ENCODE measurements around the gene NETO1. TPM values are rescaled to one million over a fixed set of nuclear protein-coding genes. Genes with fewer than 3 reads are reported as not detected.

NETO1 gene
- total RNA-seq, 1 experiment from 2014 or later = 12.9 TPM

- ATAC-seq = no peak
Measured at GRCh38 chr18:72828601-72829000, 39.2 kb downstream of the NETO1 start.

DNA sequence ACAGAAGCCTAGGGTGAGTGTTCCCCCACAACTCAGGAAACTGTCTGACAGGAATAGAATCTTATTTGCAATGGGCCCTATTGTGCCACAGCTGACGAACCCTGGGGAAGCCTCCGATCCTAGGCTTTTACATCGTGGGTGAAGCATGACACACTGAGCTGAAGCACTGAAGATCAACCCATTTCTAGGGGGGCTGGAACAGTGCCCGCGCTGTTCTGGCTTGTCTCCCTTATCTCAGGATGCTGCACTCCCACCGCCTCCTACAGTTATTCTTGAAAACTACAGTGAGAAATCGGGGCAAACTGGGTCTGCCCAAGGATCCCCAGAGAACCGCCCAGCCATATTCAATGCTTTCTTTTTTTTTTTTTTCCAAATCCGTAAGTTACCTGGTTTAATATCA lies 41.1 kb downstream of the NETO1 start:
- no peaks in the 10 kb centered on the region for H3K9me3 ChIP-seq (ENCODE audit: low read length)
- ChIA-PET CTCF (no interaction called here), POLR2A (ENCODE audit: unreplicated experiment) (no interaction called here)
- H2AFZ ChIP-seq (ENCODE audit: low read length) = no peak overlapping the region
- ATAC-seq = no peak
- no peak overlapping the region for H3K9ac ChIP-seq (ENCODE audit: low read length)
- BruUV-seq (replicated peaks) = no TSS peak
- H3K4me3 ChIP-seq (ENCODE audit: low read length) = no peak overlapping the region
- TF ChIP-seq CTCF (conservative IDR thresholded peaks at IDR 0.05; ENCODE audit: low read depth, low read length) (no peak), EZH2 (IDR thresholded peaks at IDR 0.05; ENCODE audit: low read length, unreplicated experiment) (no peak), EZH2phosphoT487 (IDR thresholded peaks at IDR 0.05; ENCODE audit: borderline replicate concordance, low read length) (no peak)
- H3K9me2 ChIP-seq (replicated peaks; ENCODE audit: low read length) = no peaks in the 10 kb centered on the region
- no peak for DNase-seq
- H3K36me3 ChIP-seq (ENCODE audit: low read depth, low read length) = no peaks in the 10 kb centered on the region
- H3K27me3 ChIP-seq (ENCODE audit: low read length) = no peaks in the 10 kb centered on the region
- no peak overlapping the region for H3K27ac ChIP-seq (ENCODE audit: low read length)
- no peaks in the 10 kb centered on the region for H3K79me2 ChIP-seq (ENCODE audit: low read length)
- intact Hi-C loops (cut with micrococcal nuclease) = no loop called here
- no peaks in the 10 kb centered on the region for H3F3A ChIP-seq (ENCODE audit: low read length, unreplicated experiment)
- H4K20me1 ChIP-seq (ENCODE audit: low read length) = no peaks in the 10 kb centered on the region
- no peak overlapping the region for H3K4me2 ChIP-seq (ENCODE audit: low read length)
- H3K4me1 ChIP-seq (ENCODE audit: insufficient read depth, low read length) = no peaks in the 10 kb centered on the region

More at GRCh38 chr18:72828601-72829000, 39.2 kb downstream of the NETO1 start:
- H3K4me1 ChIP-seq (ENCODE audit: insufficient read depth, low read length) = no peaks in the 10 kb centered on the region
- no peak overlapping the region for H3K4me2 ChIP-seq (ENCODE audit: low read length)
- H3K9me2 ChIP-seq (replicated peaks; ENCODE audit: low read length) = no peaks in the 10 kb centered on the region
- POLR2A ChIA-PET (ENCODE audit: unreplicated experiment) = no interaction called here
- no peaks in the 10 kb centered on the region for H3K36me3 ChIP-seq (ENCODE audit: low read depth, low read length)
- no peak overlapping the region for H2AFZ ChIP-seq (ENCODE audit: low read length)
- H3K9me3 ChIP-seq (ENCODE audit: low read length) = no peaks in the 10 kb centered on the region
- no peak for DNase-seq
- no peaks in the 10 kb centered on the region for H3K27me3 ChIP-seq (ENCODE audit: low read length)
- CTCF ChIA-PET = no interaction called here
- H3K79me2 ChIP-seq (ENCODE audit: low read length) = no peaks in the 10 kb centered on the region
- no peak overlapping the region for H3K27ac ChIP-seq (ENCODE audit: low read length)
- intact Hi-C loops (cut with micrococcal nuclease) = no loop called here
- no peaks in the 10 kb centered on the region for H3F3A ChIP-seq (ENCODE audit: low read length, unreplicated experiment)
- TF ChIP-seq EZH2phosphoT487 (IDR thresholded peaks at IDR 0.05; ENCODE audit: borderline replicate concordance, low read length) (no peak), CTCF (conservative IDR thresholded peaks at IDR 0.05; ENCODE audit: low read depth, low read length) (no peak), EZH2 (IDR thresholded peaks at IDR 0.05; ENCODE audit: low read length, unreplicated experiment) (no peak)
- no TSS peak for BruUV-seq (replicated peaks)
- H3K9ac ChIP-seq (ENCODE audit: low read length) = no peak overlapping the region
- H3K4me3 ChIP-seq (ENCODE audit: low read length) = no peak overlapping the region
- no peaks in the 10 kb centered on the region for H4K20me1 ChIP-seq (ENCODE audit: low read length)

DNA sequence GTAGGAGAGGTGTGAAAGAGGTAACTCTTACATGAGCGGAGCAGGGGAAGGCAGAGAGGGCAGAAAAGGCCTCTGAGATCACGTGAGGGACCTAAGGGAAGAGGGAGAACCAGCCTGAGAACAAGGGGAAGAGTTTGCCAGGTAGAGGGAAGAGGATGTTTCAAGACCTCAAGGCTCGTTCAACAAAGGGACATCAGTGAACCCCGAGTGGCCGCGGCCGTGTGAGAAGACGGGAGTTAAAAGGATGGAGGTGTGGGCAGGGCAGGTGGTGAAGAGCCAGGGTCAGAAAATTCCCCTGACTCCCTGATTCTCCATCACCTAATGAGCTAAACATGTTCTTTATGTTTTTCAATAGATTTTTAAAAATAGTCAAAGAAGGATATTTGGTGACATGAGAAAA lies 44.4 kb downstream of the NETO1 start:
- no peaks in the 10 kb centered on the region for H3K9me3 ChIP-seq (ENCODE audit: low read length)
- no peaks in the 10 kb centered on the region for H3K4me1 ChIP-seq (ENCODE audit: insufficient read depth, low read length)
- H3K9ac ChIP-seq (ENCODE audit: low read length) = no peak overlapping the region
- ATAC-seq = no peak
- intact Hi-C loops (cut with micrococcal nuclease) = no loop called here
- H4K20me1 ChIP-seq (ENCODE audit: low read length) = no peaks in the 10 kb centered on the region
- no peak overlapping the region for H2AFZ ChIP-seq (ENCODE audit: low read length)
- H3K27ac ChIP-seq (ENCODE audit: low read length) = no peak overlapping the region
- ChIA-PET POLR2A (ENCODE audit: unreplicated experiment) (no interaction called here), CTCF (no interaction called here)
- H3K79me2 ChIP-seq (ENCODE audit: low read length) = no peaks in the 10 kb centered on the region
- no peak for DNase-seq
- no peaks in the 10 kb centered on the region for H3F3A ChIP-seq (ENCODE audit: low read length, unreplicated experiment)
- BruUV-seq (replicated peaks) = no TSS peak
- no peak overlapping the region for H3K4me2 ChIP-seq (ENCODE audit: low read length)
- no peak for TF ChIP-seq CTCF (conservative IDR thresholded peaks at IDR 0.05; ENCODE audit: low read depth, low read length)
- TF ChIP-seq EZH2phosphoT487 (IDR thresholded peaks at IDR 0.05; ENCODE audit: borderline replicate concordance, low read length) = no peak
- no peak for TF ChIP-seq EZH2 (IDR thresholded peaks at IDR 0.05; ENCODE audit: low read length, unreplicated experiment)
- no peaks in the 10 kb centered on the region for H3K36me3 ChIP-seq (ENCODE audit: low read depth, low read length)
- H3K27me3 ChIP-seq (ENCODE audit: low read length) = no peaks in the 10 kb centered on the region
- H3K4me3 ChIP-seq (ENCODE audit: low read length) = no peak overlapping the region
- no peaks in the 10 kb centered on the region for H3K9me2 ChIP-seq (replicated peaks; ENCODE audit: low read length)

All from PC-3 (cell line).